Measurements from ENCODE around the gene ST8SIA1.

ST8SIA1 gene

GRCh38 chr12:22313286-22313962 lies 21.1 kb downstream of the ST8SIA1 start:
- TF ChIP-seq CTCF (conservative IDR thresholded peaks at IDR 0.05; ENCODE audit: low read depth, low read length), result no peak
- no peak overlapping the region for H2AFZ ChIP-seq (ENCODE audit: low read depth)
- no peak overlapping the region for H3K27ac ChIP-seq
- no peak overlapping the region for H3K4me3 ChIP-seq (IDR thresholded peaks at IDR 0.05; ENCODE audit: insufficient read depth, low read depth, low read length)
- no peaks in the 10 kb centered on the region for H4K20me1 ChIP-seq (ENCODE audit: insufficient read depth)
- no peaks in the 10 kb centered on the region for H3K36me3 ChIP-seq (ENCODE audit: insufficient read depth)
- H3K27me3 ChIP-seq (ENCODE audit: insufficient read depth, low read depth), result no peaks in the 10 kb centered on the region
- H3K4me2 ChIP-seq, result no peak overlapping the region
- no peaks in the 10 kb centered on the region for H3K79me2 ChIP-seq (ENCODE audit: insufficient read depth, low read depth)
- no peak overlapping the region for H3K9ac ChIP-seq
- H3K4me1 ChIP-seq (ENCODE audit: low read depth, poor library complexity, severe bottlenecking), result no peaks in the 10 kb centered on the region

DNA sequence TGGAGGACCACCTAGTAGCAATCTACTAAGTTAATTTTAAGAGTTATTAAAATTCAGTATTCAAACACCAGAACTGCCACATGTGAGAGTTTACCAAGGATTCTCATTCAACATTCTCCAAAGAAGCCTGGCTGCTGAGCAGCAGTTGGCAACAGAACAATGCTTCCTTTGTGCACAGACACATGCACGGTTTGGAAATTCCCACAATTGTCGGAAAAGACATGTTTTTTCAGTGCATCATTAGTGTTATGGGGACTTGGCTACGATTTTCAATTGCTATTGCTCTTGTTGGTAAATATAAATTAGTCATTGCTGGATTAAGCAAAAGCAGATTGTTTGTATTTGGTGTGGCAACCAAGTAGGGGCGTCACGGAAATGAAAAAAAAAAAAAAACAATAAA lies 22.2 kb downstream of the ST8SIA1 start:
- H2AFZ ChIP-seq (ENCODE audit: low read depth), result no peak overlapping the region
- H4K20me1 ChIP-seq (ENCODE audit: insufficient read depth), result no peaks in the 10 kb centered on the region
- H3K9ac ChIP-seq, result no peak overlapping the region
- TF ChIP-seq CTCF (conservative IDR thresholded peaks at IDR 0.05; ENCODE audit: low read depth, low read length), result no peak
- H3K27me3 ChIP-seq (ENCODE audit: insufficient read depth, low read depth), result no peaks in the 10 kb centered on the region
- H3K4me3 ChIP-seq (IDR thresholded peaks at IDR 0.05; ENCODE audit: insufficient read depth, low read depth, low read length), result no peak overlapping the region
- H3K36me3 ChIP-seq (ENCODE audit: insufficient read depth), result no peaks in the 10 kb centered on the region
- no peak overlapping the region for H3K27ac ChIP-seq
- H3K79me2 ChIP-seq (ENCODE audit: insufficient read depth, low read depth), result no peaks in the 10 kb centered on the region
- no peak overlapping the region for H3K4me2 ChIP-seq
- H3K4me1 ChIP-seq (ENCODE audit: low read depth, poor library complexity, severe bottlenecking), result no peaks in the 10 kb centered on the region

DNA sequence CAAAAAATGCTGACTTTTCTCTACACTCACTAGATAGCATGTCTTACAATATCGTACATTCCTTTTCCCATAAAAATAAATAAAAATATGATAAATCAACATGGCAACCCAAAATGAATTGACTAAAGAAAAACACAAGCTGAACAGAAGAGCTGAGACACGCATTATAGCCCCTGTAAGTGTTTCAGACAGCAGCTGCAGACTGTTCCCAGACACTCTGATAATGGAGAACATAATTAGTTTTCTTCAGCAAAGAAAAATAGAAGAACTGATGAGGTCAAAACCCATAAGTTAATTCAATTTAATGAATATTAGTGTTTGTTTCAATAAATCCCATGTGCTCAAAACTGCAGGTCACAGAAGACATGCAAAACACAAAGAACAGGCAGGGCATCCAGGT lies 23.8 kb downstream of the ST8SIA1 start:
- no peaks in the 10 kb centered on the region for H4K20me1 ChIP-seq (ENCODE audit: insufficient read depth)

DNA sequence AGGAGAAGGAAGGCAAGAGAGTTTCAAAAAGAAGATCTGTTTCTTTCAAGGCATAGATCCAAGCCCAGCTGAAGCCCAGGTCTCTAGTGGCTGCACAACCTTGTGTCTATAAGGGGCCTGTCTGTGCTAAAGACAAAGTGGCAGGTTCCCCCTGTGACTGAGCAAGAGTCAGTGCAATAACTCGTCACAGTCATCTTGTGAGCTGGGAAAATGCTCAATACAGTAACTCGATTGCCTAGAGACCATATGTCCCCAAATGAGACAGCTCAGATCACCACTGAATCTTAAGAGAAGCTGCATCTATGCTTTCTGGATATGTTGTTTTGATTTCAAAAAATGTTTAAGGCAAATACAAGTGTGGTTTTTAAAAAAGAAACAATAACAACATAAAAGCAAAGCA lies 24.2 kb downstream of the ST8SIA1 start:
- H4K20me1 ChIP-seq (ENCODE audit: insufficient read depth), result no peaks in the 10 kb centered on the region
- H2AFZ ChIP-seq (ENCODE audit: low read depth), result no peak overlapping the region
- no peak overlapping the region for H3K27ac ChIP-seq
- no peak overlapping the region for H3K4me2 ChIP-seq
- no peak overlapping the region for H3K9ac ChIP-seq
- no peaks in the 10 kb centered on the region for H3K27me3 ChIP-seq (ENCODE audit: insufficient read depth, low read depth)
- H3K79me2 ChIP-seq (ENCODE audit: insufficient read depth, low read depth), result no peaks in the 10 kb centered on the region
- no peak overlapping the region for H3K4me3 ChIP-seq (IDR thresholded peaks at IDR 0.05; ENCODE audit: insufficient read depth, low read depth, low read length)
- TF ChIP-seq CTCF (conservative IDR thresholded peaks at IDR 0.05; ENCODE audit: low read depth, low read length), result no peak
- no peaks in the 10 kb centered on the region for H3K36me3 ChIP-seq (ENCODE audit: insufficient read depth)
- no peaks in the 10 kb centered on the region for H3K4me1 ChIP-seq (ENCODE audit: low read depth, poor library complexity, severe bottlenecking)

More for the DNA sequence above, 23.8 kb downstream of the ST8SIA1 start:
- Histone ChIP-seq H3K79me2 (ENCODE audit: insufficient read depth, low read depth) (no peaks in the 10 kb centered on the region), H3K4me1 (ENCODE audit: low read depth, poor library complexity, severe bottlenecking) (no peaks in the 10 kb centered on the region), H3K9ac (no peak overlapping the region), H3K36me3 (ENCODE audit: insufficient read depth) (no peaks in the 10 kb centered on the region), H2AFZ (ENCODE audit: low read depth) (no peak overlapping the region), H3K27me3 (ENCODE audit: insufficient read depth, low read depth) (no peaks in the 10 kb centered on the region), H3K4me3 (IDR thresholded peaks at IDR 0.05; ENCODE audit: insufficient read depth, low read depth, low read length) (no peak overlapping the region), H3K4me2 (no peak overlapping the region), H3K27ac (no peak overlapping the region)
- TF ChIP-seq CTCF (conservative IDR thresholded peaks at IDR 0.05; ENCODE audit: low read depth, low read length), result no peak
